ENCODE data around the gene DDX6.
"Not testable (repeated sequence)": the region's sequence is repeated elsewhere in the genome, so short reads cannot be mapped to it uniquely, and the experiment has no call there.

Gene DDX6

DNA sequence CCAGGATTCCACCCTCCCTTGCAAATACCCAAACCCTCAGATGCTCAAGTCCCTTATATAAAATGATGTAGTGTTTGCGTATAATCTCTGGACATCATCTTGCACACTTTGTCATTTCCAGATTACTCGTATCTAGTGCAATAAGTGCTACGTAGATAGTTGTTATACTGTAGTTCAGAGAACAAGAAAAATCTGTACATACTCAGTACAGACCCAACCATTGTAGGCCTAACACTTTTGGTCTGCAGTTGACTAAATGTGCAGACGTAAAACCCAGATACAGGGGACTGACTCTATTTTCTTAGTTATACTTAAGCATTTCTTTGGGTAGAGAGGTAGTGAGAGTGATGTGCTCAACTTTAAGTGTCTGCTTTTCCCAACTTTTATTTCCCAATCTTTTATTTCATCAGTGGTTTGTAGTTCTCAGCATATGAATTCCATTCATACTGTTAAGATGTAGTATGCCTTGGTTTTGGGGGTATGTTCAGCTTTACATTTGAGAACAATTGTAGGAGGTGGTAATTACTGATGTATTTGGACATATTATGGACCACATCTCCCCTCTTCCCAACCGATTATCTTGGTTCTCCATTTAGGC lies 43.9 kb downstream of the DDX6 start:
- no peak for DNase-seq (ENCODE audit: extremely low read depth in 1 of 2, low read depth in 1 of 2)

- DNase-seq (ENCODE audit: extremely low read depth in 1 of 2, low read depth in 1 of 2): no peak
Observed at GRCh38 chr11:118744046-118744445, 46.9 kb downstream of the DDX6 start.

GRCh38 chr11:118742304-118742703 lies 48.7 kb downstream of the DDX6 start:
- DNase-seq (ENCODE audit: extremely low read depth in 1 of 2, low read depth in 1 of 2): no peak

DNA sequence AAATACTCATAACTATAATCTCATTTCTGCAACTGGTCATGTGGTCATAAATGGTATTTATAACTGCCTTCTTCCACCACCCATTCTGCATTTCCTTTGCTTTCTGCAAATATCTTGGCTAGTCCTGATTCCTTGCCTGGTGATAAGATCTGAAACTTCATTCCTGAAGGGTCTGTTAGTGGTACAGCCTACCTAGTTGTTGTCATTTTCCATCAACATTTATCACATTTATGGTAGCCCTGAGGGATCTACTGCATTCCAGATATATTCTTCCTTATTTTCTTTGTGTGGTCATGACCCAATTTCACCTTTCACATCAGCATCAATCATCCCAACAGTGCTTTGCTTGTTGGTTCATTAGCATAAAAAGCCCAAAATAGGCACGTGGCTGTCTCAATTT lies 50.1 kb downstream of the DDX6 start:
- no peak for DNase-seq (ENCODE audit: extremely low read depth in 1 of 2, low read depth in 1 of 2)

GRCh38 chr11:118735203-118735602 lies 55.8 kb downstream of the DDX6 start:
- no peak for DNase-seq (ENCODE audit: extremely low read depth in 1 of 2, low read depth in 1 of 2)

- DNase-seq (ENCODE audit: extremely low read depth in 1 of 2, low read depth in 1 of 2): no peak
Observed at GRCh38 chr11:118734031-118734430, 56.9 kb downstream of the DDX6 start.

GRCh38 chr11:118729753-118730152 lies 61.2 kb downstream of the DDX6 start:
- DNase-seq (ENCODE audit: extremely low read depth in 1 of 2, low read depth in 1 of 2): not testable (repeated sequence)

DNA sequence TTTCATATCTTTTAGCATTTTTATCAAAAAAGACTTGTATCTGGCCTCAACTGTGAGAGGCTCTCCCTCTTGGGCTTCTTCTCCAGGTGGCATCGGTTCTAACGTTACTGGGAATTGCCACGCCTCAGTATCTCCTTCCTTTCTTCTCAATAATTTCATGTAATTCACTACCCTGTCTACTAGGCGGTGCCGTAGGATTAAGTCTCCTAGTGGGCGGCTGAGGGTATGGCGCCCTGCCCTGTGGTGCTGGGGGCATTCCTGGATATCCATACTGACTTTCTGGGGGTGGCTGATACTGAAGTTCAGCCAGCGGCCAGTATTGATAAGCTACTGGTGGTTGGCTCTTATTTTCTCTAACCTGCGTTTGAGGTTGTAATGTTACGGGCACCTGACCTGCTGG lies 62.9 kb downstream of the DDX6 start:
- not testable (repeated sequence) for DNase-seq (ENCODE audit: extremely low read depth in 1 of 2, low read depth in 1 of 2)

DNA sequence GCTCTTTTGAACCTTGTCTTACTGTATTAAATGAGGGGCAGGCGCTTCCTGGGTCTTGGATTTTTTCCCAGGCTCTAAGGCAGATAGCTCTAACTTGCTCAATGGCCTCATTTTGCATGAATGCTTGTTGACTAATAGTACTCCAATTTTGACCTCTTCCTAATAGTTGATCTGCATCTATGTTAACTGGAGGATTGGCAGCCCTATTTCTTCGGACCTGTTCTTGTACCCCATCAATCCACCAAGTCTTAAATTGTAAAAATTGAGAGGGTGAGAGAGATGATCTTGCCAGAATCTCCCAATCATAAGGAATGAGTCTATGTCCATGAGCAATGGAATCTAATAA lies 63.3 kb downstream of the DDX6 start:
- DNase-seq (ENCODE audit: extremely low read depth in 1 of 2, low read depth in 1 of 2): not testable (repeated sequence)

DNA sequence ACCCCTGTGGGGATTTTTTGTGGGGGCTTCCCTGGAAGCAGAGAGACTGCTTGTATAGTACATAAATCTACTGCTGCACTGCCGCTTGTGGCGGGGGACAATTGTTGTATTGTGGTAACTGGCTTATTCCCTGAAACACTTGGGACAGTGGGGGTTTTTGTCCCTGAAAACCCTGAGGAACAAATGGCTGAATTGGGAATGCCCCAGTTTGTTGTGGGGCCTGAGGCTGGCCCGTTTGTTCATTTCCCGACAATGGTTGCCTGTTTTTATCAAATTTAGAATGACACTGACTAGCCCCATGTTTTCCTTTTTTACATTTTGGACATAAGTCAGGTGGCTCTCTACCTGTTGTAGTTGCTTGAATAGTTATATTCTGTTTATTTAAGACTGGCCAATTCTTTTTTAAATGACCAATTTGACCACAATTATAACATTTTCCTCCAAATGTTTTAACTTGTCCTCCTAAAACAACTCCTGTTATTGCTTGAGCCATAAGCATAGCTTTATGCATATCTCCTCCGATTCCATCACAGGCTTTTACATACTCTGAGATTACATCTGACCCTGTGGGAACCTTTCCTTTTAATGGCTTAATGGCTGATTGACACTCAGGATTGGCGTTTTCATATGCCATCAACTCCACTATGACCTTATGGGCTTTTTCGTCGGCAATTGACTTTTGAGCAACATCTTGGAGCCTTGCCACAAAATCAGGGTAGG lies 63.8 kb downstream of the DDX6 start:
- not testable (repeated sequence) for DNase-seq (ENCODE audit: extremely low read depth in 1 of 2, low read depth in 1 of 2)

- not testable (repeated sequence) for DNase-seq (ENCODE audit: extremely low read depth in 1 of 2, low read depth in 1 of 2)
Observed at GRCh38 chr11:118721478-118722015, 69.4 kb downstream of the DDX6 start.

- not testable (repeated sequence) for DNase-seq (ENCODE audit: extremely low read depth in 1 of 2, low read depth in 1 of 2)
Observed at GRCh38 chr11:118720740-118721139, 70.2 kb downstream of the DDX6 start.

DNA sequence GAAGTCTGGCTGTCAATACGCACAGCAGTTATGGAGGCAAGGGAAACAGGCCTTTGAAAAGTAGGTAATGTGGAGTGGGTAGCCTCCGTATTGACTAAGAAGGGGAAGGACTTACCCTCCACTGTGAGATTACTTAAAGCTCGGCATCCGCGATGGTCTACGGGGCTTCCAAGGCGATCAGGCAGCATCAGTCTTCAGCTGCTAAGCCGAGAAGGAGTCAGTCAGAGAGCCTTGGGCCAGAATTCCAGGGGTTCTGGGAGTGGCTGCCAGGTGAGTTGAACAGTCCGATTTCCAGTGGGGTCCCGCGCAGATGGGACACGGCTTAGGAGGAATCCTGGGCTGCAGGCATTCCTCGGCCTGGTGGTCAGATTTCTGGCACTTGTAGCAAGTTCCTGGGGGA lies 70.9 kb downstream of the DDX6 start:
- DNase-seq (ENCODE audit: extremely low read depth in 1 of 2, low read depth in 1 of 2): not testable (repeated sequence)

DNA sequence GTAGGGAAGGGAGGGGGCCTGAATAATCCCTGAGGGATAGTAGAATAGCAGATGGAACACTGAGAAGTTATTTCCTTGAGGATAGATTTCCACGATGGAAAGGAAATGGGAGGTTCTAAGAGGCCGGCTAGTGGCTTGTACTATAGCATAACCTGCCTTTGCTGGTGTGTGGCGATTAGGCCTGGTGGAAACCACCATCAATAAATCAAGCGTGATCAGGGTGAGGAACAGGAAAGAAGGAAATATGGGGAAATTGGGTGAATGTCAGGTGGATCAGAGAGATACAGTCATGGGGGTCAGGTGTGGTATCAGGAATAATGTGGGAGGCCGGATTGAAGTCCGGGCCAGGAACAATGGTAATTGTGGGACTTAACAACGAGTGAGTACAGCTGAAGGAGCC lies 72.4 kb downstream of the DDX6 start:
- DNase-seq (ENCODE audit: extremely low read depth in 1 of 2, low read depth in 1 of 2): not testable (repeated sequence)

DNA sequence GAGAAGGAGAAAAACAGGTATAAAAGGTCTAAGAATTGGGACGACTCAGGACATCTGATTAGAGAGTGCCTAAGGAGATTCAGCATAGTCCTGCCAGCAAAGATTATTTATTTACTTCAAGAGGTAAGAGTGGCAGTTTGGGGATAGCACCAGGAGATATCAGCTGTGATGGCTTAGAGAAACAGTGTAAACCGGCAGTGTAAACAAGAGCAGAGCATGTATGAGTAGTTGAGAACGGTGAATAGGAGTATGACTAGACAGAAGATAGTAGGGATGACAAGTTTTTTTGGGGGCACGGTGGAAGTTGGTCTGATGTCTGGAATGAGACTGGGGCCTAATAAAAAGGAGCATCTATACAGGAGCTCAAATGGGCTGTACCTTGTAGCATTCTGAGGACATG lies 73.2 kb downstream of the DDX6 start:
- DNase-seq (ENCODE audit: extremely low read depth in 1 of 2, low read depth in 1 of 2): not testable (repeated sequence)

- not testable (repeated sequence) for DNase-seq (ENCODE audit: extremely low read depth in 1 of 2, low read depth in 1 of 2)
Observed at GRCh38 chr11:118717221-118717620, 73.7 kb downstream of the DDX6 start.

- no peak for DNase-seq (ENCODE audit: extremely low read depth in 1 of 2, low read depth in 1 of 2)
Observed at GRCh38 chr11:118715837-118716260, 75.1 kb downstream of the DDX6 start.

DNA sequence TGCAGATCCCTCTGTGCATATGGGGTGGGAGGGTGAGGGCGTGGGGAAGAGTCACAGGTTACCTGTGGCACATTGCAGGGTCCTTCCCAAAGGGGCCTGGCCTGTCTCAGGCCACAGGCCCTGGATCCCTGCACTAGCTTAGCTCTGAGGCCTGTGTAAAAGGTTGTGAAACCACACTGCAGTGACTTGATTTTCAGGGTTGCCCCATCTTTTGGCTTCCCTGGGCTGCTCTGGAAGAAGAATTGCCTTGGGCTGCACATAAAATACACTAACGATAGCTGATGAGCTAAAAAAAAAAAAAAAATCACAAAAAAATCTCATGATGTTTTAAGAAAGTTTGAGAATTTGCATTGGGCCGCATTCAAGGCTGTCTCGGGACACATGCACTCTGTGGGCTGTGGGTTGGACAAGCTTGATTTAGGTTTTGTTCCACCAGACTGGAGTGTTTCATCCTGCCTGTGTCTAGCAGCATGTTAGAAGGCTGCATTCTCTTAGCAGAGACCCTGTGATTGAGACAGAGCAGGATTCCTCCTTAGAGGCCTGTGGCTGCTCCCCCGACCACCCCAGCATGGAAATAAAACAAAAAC lies 75.6 kb downstream of the DDX6 start:
- DNase-seq (ENCODE audit: extremely low read depth in 1 of 2, low read depth in 1 of 2): no peak

- no peak for DNase-seq (ENCODE audit: extremely low read depth in 1 of 2, low read depth in 1 of 2)
Observed at GRCh38 chr11:118714816-118715215, 76.1 kb downstream of the DDX6 start.

- DNase-seq (ENCODE audit: extremely low read depth in 1 of 2, low read depth in 1 of 2): not testable (repeated sequence)
Observed at GRCh38 chr11:118714416-118714815, 76.5 kb downstream of the DDX6 start.

DNA sequence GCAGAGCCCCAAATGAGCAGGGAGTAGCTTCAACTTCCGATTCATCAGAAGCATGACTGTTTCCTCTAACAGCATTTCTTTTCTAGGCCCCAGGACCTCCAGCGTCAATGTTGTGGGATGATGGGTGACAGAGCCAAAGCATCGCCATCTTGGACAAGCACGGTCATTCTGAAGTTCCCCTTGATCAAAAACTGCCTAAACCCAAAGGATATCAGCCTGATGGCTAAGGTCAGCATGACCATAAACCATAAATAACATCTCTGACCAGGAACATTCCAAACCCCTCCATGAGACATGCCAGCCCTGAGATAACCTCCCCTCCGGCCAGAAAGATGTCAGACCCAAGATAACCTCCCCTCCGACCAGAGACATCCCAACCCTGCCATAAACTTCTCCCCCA lies 82.7 kb downstream of the DDX6 start:
- no peak for DNase-seq (ENCODE audit: extremely low read depth in 1 of 2, low read depth in 1 of 2)

DNA sequence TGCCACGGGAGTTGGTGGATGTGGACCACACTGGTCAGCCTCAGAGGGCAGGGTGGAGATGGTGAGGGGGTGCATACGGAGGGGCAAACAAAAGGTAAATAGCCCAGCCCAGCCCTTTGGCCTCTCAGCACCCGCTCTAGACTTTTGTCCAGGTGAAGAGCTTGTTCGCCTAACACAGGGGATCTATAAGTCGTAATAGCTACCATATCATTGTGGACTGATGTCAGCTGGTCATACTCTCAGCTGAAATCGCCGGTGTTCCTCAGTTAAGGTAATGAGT lies 84.5 kb downstream of the DDX6 start:
- DNase-seq (ENCODE audit: extremely low read depth in 1 of 2, low read depth in 1 of 2): no peak

All from activated CD8-positive, alpha-beta memory T cell treated with anti-CD3 and anti-CD28 coated beads for 1 hour (primary cell).